GM23338 (cell line): ENCODE measurements around the gene KSR2. TPM values are rescaled to one million over a fixed set of nuclear protein-coding genes. Genes with fewer than 3 reads are reported as not detected.

Source experiments
- ATAC-seq: fragments of 200-7000 bp; cut with Tn5 transposase; 3 replicates; pipeline ENCODE4 v1.9.1; 2020
- DNase-seq: peaks from one replicate; pipeline ENCODE4 v3.0.0-alpha.2; 2015; ENCODE audit warnings: low spot score
- H2AFZ ChIP-seq: fragments of 200-600 bp; sonication (generic); 2 replicates; pipeline ENCODE4 v1.8.0; 2016; ENCODE audit warnings: antibody characterized with exemption, mild to moderate bottlenecking, moderate library complexity
- H3F3A ChIP-seq: fragments of 200-600 bp; sonication (generic); replicated peaks from 2 replicates; pipeline ENCODE4 v1.8.0; 2017; ENCODE audit warnings: antibody characterized with exemption, mixed run types, low read depth
- H3K27ac ChIP-seq: fragments of 200-600 bp; sonication (generic); 2 replicates; pipeline ENCODE4 v1.6.1; 2016; ENCODE audit warnings: low read depth
- H3K27me3 ChIP-seq: fragments of 200-600 bp; sonication (generic); 2 replicates; pipeline ENCODE4 v1.8.0; 2016; ENCODE audit warnings: mild to moderate bottlenecking, mixed run types, moderate library complexity; ENCODE audit not compliant: insufficient read depth
- H3K36me3 ChIP-seq: fragments of 200-600 bp; sonication (generic); 2 replicates; pipeline ENCODE4 v1.8.0; 2016; ENCODE audit warnings: mild to moderate bottlenecking; ENCODE audit not compliant: insufficient read depth
- H3K4me1 ChIP-seq: fragments of 200-600 bp; sonication (generic); 2 replicates; pipeline ENCODE4 v1.8.0; 2016; ENCODE audit warnings: mild to moderate bottlenecking, moderate library complexity; ENCODE audit not compliant: insufficient read depth
- H3K4me2 ChIP-seq: fragments of 200-600 bp; sonication (generic); 2 replicates; pipeline ENCODE4 v1.7.1; 2017; ENCODE audit warnings: mixed run types
- H3K4me3 ChIP-seq: fragments of 200-600 bp; sonication (generic); 2 replicates; pipeline ENCODE4 v1.6.1; 2016; ENCODE audit warnings: mixed run types
- H3K79me2 ChIP-seq: fragments of 200-600 bp; sonication (generic); replicated peaks from 2 replicates; pipeline ENCODE4 v1.8.0; 2017; ENCODE audit warnings: mild to moderate bottlenecking; ENCODE audit not compliant: insufficient read depth
- H3K9me2 ChIP-seq: fragments of 200-600 bp; sonication (generic); 2 replicates; pipeline ENCODE4 v1.8.0; 2017; ENCODE audit not compliant: insufficient read depth
- H4K20me1 ChIP-seq: fragments of 200-600 bp; sonication (generic); replicated peaks from 2 replicates; pipeline ENCODE4 v1.8.0; 2017; ENCODE audit warnings: mild to moderate bottlenecking; ENCODE audit not compliant: insufficient read depth
- H3K27ac Mint-ChIP-seq: 2 replicates; pipeline ENCODE4 v1.8.0; 2020; ENCODE audit warnings: inconsistent platforms, mild to moderate bottlenecking, moderate library complexity, mixed read lengths
- H3K27me3 Mint-ChIP-seq: 3 replicates; pipeline ENCODE4 v1.8.0; 2022; ENCODE audit warnings: low read depth, mild to moderate bottlenecking, moderate library complexity, mixed read lengths, inconsistent platforms; ENCODE audit not compliant: insufficient read depth, poor library complexity
- H3K36me3 Mint-ChIP-seq: 3 replicates; pipeline ENCODE4 v1.8.0; 2021; ENCODE audit warnings: low read depth, mild to moderate bottlenecking, inconsistent platforms, moderate library complexity, mixed read lengths
- H3K4me1 Mint-ChIP-seq: 3 replicates; pipeline ENCODE4 v1.8.0; 2020; ENCODE audit warnings: mild to moderate bottlenecking, inconsistent platforms, mixed read lengths
- H3K4me3 Mint-ChIP-seq: 3 replicates; pipeline ENCODE4 v1.8.0; 2021; ENCODE audit warnings: moderate library complexity, mild to moderate bottlenecking, inconsistent platforms, mixed read lengths
- H3K9me3 Mint-ChIP-seq: 3 replicates; pipeline ENCODE4 v1.8.0; 2020; ENCODE audit warnings: moderate library complexity, mild to moderate bottlenecking, inconsistent platforms, mixed read lengths
- CTCF ChIP-seq, 2 experiments: fragments of 200-600 bp in 1 of 2; sonication (generic) in 1 of 2; conservative IDR thresholded peaks; 2 replicates each; pipeline versions ENCODE4 v1.5.1 to v1.6.1; 2016 to 2017; ENCODE audit warnings: antibody characterized with exemption in 2 of 2, low read depth in 2 of 2, mild to moderate bottlenecking in 2 of 2, moderate library complexity in 1 of 2
- STAT1 ChIP-seq: IDR thresholded peaks from one replicate; pipeline ENCODE4 v1.6.1; 2016; ENCODE audit warnings: antibody characterized with exemption; ENCODE audit not compliant: unreplicated experiment
- ZNF114 ChIP-seq: fragments of 250-450 bp; sonication (Bioruptor Pico); IDR thresholded peaks from 2 replicates; pipeline ENCODE4 v1.5.0; 2020; ENCODE audit warnings: mild to moderate bottlenecking, moderate library complexity
- ZNF331 ChIP-seq: fragments of 250-450 bp; sonication (Bioruptor Pico); IDR thresholded peaks from 2 replicates; pipeline ENCODE4 v1.5.0; 2020; ENCODE audit warnings: low read depth, mild to moderate bottlenecking, moderate library complexity
- ZNF462 ChIP-seq: fragments of 250-450 bp; sonication (Bioruptor Pico); IDR thresholded peaks from 2 replicates; pipeline ENCODE4 v1.5.0; 2020; ENCODE audit warnings: mild to moderate bottlenecking, moderate library complexity
- polyA plus RNA-seq: library from polyadenylated mRNA; unstranded; fragments of >200 nt; fragmentation: Nextera tagmentation; extraction: Ambion mirVana; gene quantifications from 2 replicates; pipeline ENCODE4 v1.2.1, GENCODE V29; 2016
- total RNA-seq: library from RNA; depleted of rRNA; stranded (reverse); fragments of >200 nt; shearing (Covaris generic); gene quantifications from 2 replicates; pipeline ENCODE4 v1.2.3, GENCODE V29; 2014

Gene KSR2
- total and polyA plus RNA-seq, 2 experiments from 2014 or later = 1.1 to 2.7 TPM

- no peak for TF ChIP-seq ZNF462 (CRISPR knock-in tag)
These were observed 133.6 kb downstream of the KSR2 start (continued) for GRCh38 chr12:117835156-117835555.

- ATAC-seq (no peak), DNase-seq (no peak)
- Mint-ChIP-seq H3K9me3 (peaks cover 6% of the 10 kb centered on the region; the same call in 2 of the 3 replicates), H3K4me1 (peaks cover 10% of the 10 kb centered on the region), H3K27me3 (no peaks in the 10 kb centered on the region), H3K4me3 (no peak overlapping the region), H3K36me3 (peaks cover 7% of the 10 kb centered on the region), H3K27ac (no peak overlapping the region)
- no peak overlapping the region for H3K4me2 ChIP-seq
- H3K9me2 ChIP-seq = no peaks in the 10 kb centered on the region
- H2AFZ ChIP-seq = no peak overlapping the region
- H3K79me2 ChIP-seq = no peaks in the 10 kb centered on the region
- no peaks in the 10 kb centered on the region for H3F3A ChIP-seq
- H4K20me1 ChIP-seq = no peaks in the 10 kb centered on the region
- H3K27me3 ChIP-seq = no peaks in the 10 kb centered on the region
- H3K4me1 ChIP-seq = no peaks in the 10 kb centered on the region
- H3K4me3 ChIP-seq = no peak overlapping the region
- no peak overlapping the region for H3K27ac ChIP-seq
- no peaks in the 10 kb centered on the region; the same call in 1 of the 2 replicates for H3K36me3 ChIP-seq
- no peak for TF ChIP-seq ZNF462 (CRISPR knock-in tag)
- TF ChIP-seq ZNF114 (CRISPR knock-in tag) = no peak
- no peak for TF ChIP-seq STAT1
- no peak for TF ChIP-seq CTCF (conservative IDR thresholded peaks at IDR 0.05; ENCODE audit: low read depth in 2 of 2)
- no peak for TF ChIP-seq ZNF331 (CRISPR knock-in tag)
These were observed 136.0 kb downstream of the KSR2 start for GRCh38 chr12:117832459-117833457.
